IMR-90 (cell line): ENCODE data around the gene PSMG3. TPM values are rescaled to one million over a fixed set of nuclear protein-coding genes. Genes with fewer than 3 reads are reported as not detected.

ENCODE experiments used
- ATAC-seq: fragments of 200-7000 bp; cut with Tn5 transposase; 2 replicates; pipeline ENCODE4 v1.9.1; 2020; ENCODE audit warnings: low read depth, mild to moderate bottlenecking, moderate library complexity
- BruUV-seq: library from RNA; stranded (reverse); fragments of 400-500 nt; replicated peaks from 2 replicates; lab custom pipeline; 2021; lab: Mats Ljungman, UMichigan
- CTCF ChIA-PET: fragments of 300-600 bp; formaldehyde crosslinking; extraction: SDS; loops from one replicate; lab custom pipeline; 2021; ENCODE audit warnings: antibody characterized with exemption; lab: Yijun Ruan, JAX
- POLR2A ChIA-PET: fragments of 300-600 bp; sonication (Branson Sonifier 250); formaldehyde crosslinking; loops from one replicate; lab custom pipeline; 2022; ENCODE audit warnings: antibody characterized with exemption; ENCODE audit not compliant: unreplicated experiment; lab: Charles Lee
- DNase-seq: peaks from one replicate; pipeline ENCODE4 v3.0.0; 2013
- H2AFZ ChIP-seq: replicated peaks from 2 replicates; pipeline ENCODE3; 2013; ENCODE audit warnings: low read length, mild to moderate bottlenecking; ENCODE audit not compliant: poor library complexity
- H2AK5ac ChIP-seq: 2 replicates; pipeline ENCODE4 v1.6.1; 2013; ENCODE audit warnings: low read depth, low read length, inconsistent platforms
- H2AK9ac ChIP-seq: replicated peaks from 2 replicates; pipeline ENCODE3; 2013; ENCODE audit warnings: mild to moderate bottlenecking, low read depth, low read length, moderate library complexity; ENCODE audit not compliant: poor library complexity
- H2BK120ac ChIP-seq: 2 replicates; pipeline ENCODE4 v1.6.1; 2013; ENCODE audit warnings: low read depth, low read length, inconsistent platforms
- H2BK15ac ChIP-seq: 3 replicates; pipeline ENCODE4 v1.6.1; 2013; ENCODE audit warnings: low read depth, low read length, inconsistent platforms
- H2BK20ac ChIP-seq: 2 replicates; pipeline ENCODE4 v1.6.1; 2013; ENCODE audit warnings: low read depth, mild to moderate bottlenecking, inconsistent platforms, low read length, moderate library complexity
- H2BK5ac ChIP-seq: 2 replicates; pipeline ENCODE4 v1.6.1; 2013; ENCODE audit warnings: mild to moderate bottlenecking, low read depth, low read length, inconsistent platforms; ENCODE audit not compliant: poor library complexity, severe bottlenecking
- H3K14ac ChIP-seq: replicated peaks from 2 replicates; pipeline ENCODE4 v1.6.1; 2013; ENCODE audit warnings: low read depth, low read length, inconsistent platforms
- H3K18ac ChIP-seq: 2 replicates; pipeline ENCODE4 v1.6.1; 2013; ENCODE audit warnings: low read depth, low read length, control low read depth
- H3K23ac ChIP-seq: 2 replicates; pipeline ENCODE4 v1.6.1; 2013; ENCODE audit warnings: low read depth, low read length, inconsistent platforms
- H3K27ac ChIP-seq: 2 replicates; pipeline ENCODE4 v1.5.1; 2013; ENCODE audit warnings: mild to moderate bottlenecking, control low read depth, low read length; ENCODE audit not compliant: insufficient read depth
- H3K27me3 ChIP-seq: 2 replicates; pipeline ENCODE4 v1.6.1; 2013; ENCODE audit warnings: low read length; ENCODE audit not compliant: control insufficient read depth, insufficient read depth
- H3K36me3 ChIP-seq: 2 replicates; pipeline ENCODE4 v1.6.1; 2013; ENCODE audit warnings: low read length, mixed read lengths; ENCODE audit not compliant: control insufficient read depth, insufficient read depth
- H3K4ac ChIP-seq: 2 replicates; pipeline ENCODE4 v1.6.1; 2013; ENCODE audit warnings: low read depth, low read length, inconsistent platforms
- H3K4me1 ChIP-seq: 2 replicates; pipeline ENCODE4 v1.6.1; 2013; ENCODE audit warnings: low read length, mixed read lengths; ENCODE audit not compliant: control insufficient read depth, insufficient read depth
- H3K4me2 ChIP-seq: 2 replicates; pipeline ENCODE4 v1.6.1; 2013; ENCODE audit warnings: low read depth, mild to moderate bottlenecking, control low read depth, low read length, moderate library complexity
- H3K4me3 ChIP-seq: 2 replicates; pipeline ENCODE4 v1.5.1; 2013; ENCODE audit warnings: low read depth, mild to moderate bottlenecking, control low read depth, low read length, moderate library complexity; ENCODE audit not compliant: insufficient read depth
- H3K56ac ChIP-seq: 2 replicates; pipeline ENCODE4 v1.6.1; 2013; ENCODE audit warnings: low read length, inconsistent platforms; ENCODE audit not compliant: insufficient read depth; ENCODE audit errors: extremely low read depth
- H3K79me1 ChIP-seq, 2 experiments: 2 replicates each; pipeline ENCODE4 v1.6.1; 2013; ENCODE audit warnings: low read length in 2 of 2, inconsistent platforms in 1 of 2, low read depth in 1 of 2
- H3K9ac ChIP-seq: 2 replicates; pipeline ENCODE4 v1.6.1; 2013; ENCODE audit warnings: low read depth, low read length, control low read depth
- H3K9me1 ChIP-seq: 2 replicates; pipeline ENCODE4 v1.6.1; 2013; ENCODE audit warnings: low read length, inconsistent platforms; ENCODE audit not compliant: insufficient read depth
- H3K9me3 ChIP-seq: 2 replicates; pipeline ENCODE4 v1.6.1; 2013; ENCODE audit warnings: low read length; ENCODE audit not compliant: control insufficient read depth, insufficient read depth
- H4K20me1 ChIP-seq: 2 replicates; pipeline ENCODE4 v1.6.1; 2013; ENCODE audit warnings: low read length, inconsistent platforms; ENCODE audit not compliant: insufficient read depth
- H4K5ac ChIP-seq: 2 replicates; pipeline ENCODE4 v1.6.1; 2013; ENCODE audit warnings: mild to moderate bottlenecking, low read depth, low read length, control low read depth
- H4K8ac ChIP-seq, 2 experiments: 2 replicates each; pipeline ENCODE4 v1.6.1; 2013; ENCODE audit warnings: low read depth in 2 of 2, low read length in 2 of 2, control low read depth in 1 of 2, inconsistent platforms in 1 of 2
- H4K91ac ChIP-seq: 2 replicates; pipeline ENCODE4 v1.6.1; 2013; ENCODE audit warnings: low read depth, low read length, inconsistent platforms; ENCODE audit not compliant: insufficient read depth
- BHLHE40 ChIP-seq: fragments of 150-350 bp; IDR thresholded peaks from 2 replicates; pipeline ENCODE4 v1.6.1; 2016; ENCODE audit warnings: mild to moderate bottlenecking, low read depth, low read length
- CEBPB ChIP-seq: IDR thresholded peaks from 2 replicates; pipeline ENCODE4 v1.6.1; 2012; ENCODE audit warnings: low read depth, low read length, improper control_type of control experiment
- CHD1 ChIP-seq: IDR thresholded peaks from 2 replicates; pipeline ENCODE4 v1.6.1; 2012; ENCODE audit warnings: low read depth, low read length, improper control_type of control experiment
- CTCF ChIP-seq: conservative IDR thresholded peaks from 2 replicates; pipeline ENCODE4 v1.5.1; 2012; ENCODE audit warnings: mild to moderate bottlenecking, low read depth, low read length, improper control_type of control experiment
- FOS ChIP-seq: fragments of 150-350 bp; IDR thresholded peaks from 2 replicates; pipeline ENCODE4 v1.6.1; 2016; ENCODE audit warnings: low read depth, low read length
- MAFK ChIP-seq: IDR thresholded peaks from 2 replicates; pipeline ENCODE4 v1.6.1; 2012; ENCODE audit warnings: low read depth, low read length, improper control_type of control experiment
- MAZ ChIP-seq: IDR thresholded peaks from 2 replicates; pipeline ENCODE4 v1.6.1; 2012; ENCODE audit warnings: low read depth, mild to moderate bottlenecking, low read length, improper control_type of control experiment, moderate library complexity, borderline replicate concordance
- MXI1 ChIP-seq: IDR thresholded peaks from 2 replicates; pipeline ENCODE4 v1.6.1; 2012; ENCODE audit warnings: low read depth, mild to moderate bottlenecking, low read length, moderate library complexity, borderline replicate concordance
- NFE2L2 ChIP-seq: fragments of 150-350 bp; IDR thresholded peaks from 2 replicates; pipeline ENCODE4 v1.6.1; 2016; ENCODE audit warnings: low read depth, mild to moderate bottlenecking, low read length
- POLR2A ChIP-seq: IDR thresholded peaks from 2 replicates; pipeline ENCODE4 v1.6.1; 2012; ENCODE audit warnings: mild to moderate bottlenecking, low read depth, low read length
- RAD21 ChIP-seq: IDR thresholded peaks from 2 replicates; pipeline ENCODE4 v1.6.1; 2012; ENCODE audit warnings: low read length, improper control_type of control experiment
- RCOR1 ChIP-seq: IDR thresholded peaks from 2 replicates; pipeline ENCODE4 v1.6.1; 2012; ENCODE audit warnings: mild to moderate bottlenecking, low read length, improper control_type of control experiment; ENCODE audit not compliant: insufficient replicate concordance
- RFX5 ChIP-seq: IDR thresholded peaks from 2 replicates; pipeline ENCODE4 v1.8.0; 2012; ENCODE audit warnings: low read depth, mild to moderate bottlenecking, low read length, moderate library complexity
- SMC3 ChIP-seq: fragments of 150-350 bp; IDR thresholded peaks from 2 replicates; pipeline ENCODE4 v1.6.1; 2016; ENCODE audit warnings: low read depth, mild to moderate bottlenecking, antibody characterized with exemption, low read length, moderate library complexity
- WGBS, 2 experiments: methylation state at CpG; one replicate each; pipeline versions ENCODE4 v1.1.5 to v1.1.7; 2013; ENCODE audit warnings: missing lambda C conversion rate in 2 of 2; ENCODE audit not compliant: insufficient read length in 1 of 2; ENCODE audit errors: extremely low coverage in 2 of 2; 5-methylcytosine and 5-hydroxymethylcytosine counted together
- dilution Hi-C: fragments of 300-500 bp; cut with HindIII; formaldehyde crosslinking; loops from one replicate; pipeline ENCODE4 v1.14.3; 2018; ENCODE audit warnings: low sequenced_read_pairs; ENCODE audit not compliant: unreplicated experiment
- in situ Hi-C: fragments of 300-500 bp; cut with MboI; formaldehyde crosslinking; loops from 3 replicates; pipeline ENCODE4 v1.14.3; 2019; ENCODE audit warnings: low sequenced_read_pairs, inconsistent platforms, mixed read lengths
- intact Hi-C: fragments of 100-400 bp; cut with micrococcal nuclease; formaldehyde crosslinking; loops from 2 replicates; pipeline ENCODE4 v1.10.0; 2022
- polyA plus RNA-seq, 3 experiments: library from polyadenylated mRNA; depleted of rRNA; stranded (reverse); fragments of >200 nt; gene quantifications; 2 replicates each; pipeline ENCODE4 v1.2.3, GENCODE V29; 2012; ENCODE audit warnings: low replicate concordance in 1 of 3
- total RNA-seq: library from RNA; depleted of rRNA; stranded (reverse); fragments of >200 nt; gene quantifications from 2 replicates; pipeline ENCODE4 v1.2.3, GENCODE V29; 2012
- TF ChIP-seq, protein P1 (sequence below): fragments of 150-350 bp; IDR thresholded peaks from 2 replicates; pipeline ENCODE4 v1.6.1; 2016; ENCODE audit warnings: low read depth, mild to moderate bottlenecking, low read length, moderate library complexity, borderline replicate concordance
- TF ChIP-seq, protein P2 (sequence below): fragments of 150-350 bp; IDR thresholded peaks from 2 replicates; pipeline ENCODE4 v1.6.1; 2017; ENCODE audit warnings: mild to moderate bottlenecking, antibody characterized with exemption, low read length, low read depth

PSMG3 gene
- total and polyA plus RNA-seq, 2 of the 4 experiments (the other 2 are of a cell fraction): 37.3 to 54.1 TPM

- H3K27me3 ChIP-seq: no peaks in the 10 kb centered on the region
- no peak overlapping the region for H2BK20ac ChIP-seq
- peaks cover 17% of the 10 kb centered on the region for H3K9me1 ChIP-seq
- no peak overlapping the region for H4K5ac ChIP-seq
- no peak overlapping the region for H3K9ac ChIP-seq
- H3K79me1 ChIP-seq: peaks cover 15 to 31% of the 10 kb centered on the region in 2 experiments; a peak in 3 of 4 replicates
- H4K20me1 ChIP-seq: no peaks in the 10 kb centered on the region; the same call in 1 of the 2 replicates
- no peak overlapping the region for H3K4me2 ChIP-seq
- no peak overlapping the region for H3K23ac ChIP-seq
- no peak for ATAC-seq
- H2BK120ac ChIP-seq: no peak overlapping the region
- ChIA-PET POLR2A (no interaction called here), CTCF (no interaction called here)
- no peak overlapping the region for H3K14ac ChIP-seq
- H3K36me3 ChIP-seq: peaks cover 15% of the 10 kb centered on the region
- peaks cover 15% of the 10 kb centered on the region for H3K4me1 ChIP-seq
- H3K18ac ChIP-seq: no peak overlapping the region
- H2AFZ ChIP-seq: no peak overlapping the region
- dilution Hi-C loops: no loop called here
- H2BK15ac ChIP-seq: no peak overlapping the region
- no peak overlapping the region for H2AK5ac ChIP-seq
- TF ChIP-seq, protein P1, sequence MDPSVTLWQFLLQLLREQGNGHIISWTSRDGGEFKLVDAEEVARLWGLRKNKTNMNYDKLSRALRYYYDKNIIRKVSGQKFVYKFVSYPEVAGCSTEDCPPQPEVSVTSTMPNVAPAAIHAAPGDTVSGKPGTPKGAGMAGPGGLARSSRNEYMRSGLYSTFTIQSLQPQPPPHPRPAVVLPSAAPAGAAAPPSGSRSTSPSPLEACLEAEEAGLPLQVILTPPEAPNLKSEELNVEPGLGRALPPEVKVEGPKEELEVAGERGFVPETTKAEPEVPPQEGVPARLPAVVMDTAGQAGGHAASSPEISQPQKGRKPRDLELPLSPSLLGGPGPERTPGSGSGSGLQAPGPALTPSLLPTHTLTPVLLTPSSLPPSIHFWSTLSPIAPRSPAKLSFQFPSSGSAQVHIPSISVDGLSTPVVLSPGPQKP: no peak
- TF ChIP-seq MAZ (no peak), MAFK (no peak), RAD21 (no peak), RFX5 (no peak), NFE2L2 (no peak), SMC3 (no peak), BHLHE40 (no peak), FOS (no peak), MXI1 (no peak), CTCF (no peak), CEBPB (no peak), POLR2A (no peak), RCOR1 (no peak), CHD1 (no peak)
- TF ChIP-seq, protein P2, sequence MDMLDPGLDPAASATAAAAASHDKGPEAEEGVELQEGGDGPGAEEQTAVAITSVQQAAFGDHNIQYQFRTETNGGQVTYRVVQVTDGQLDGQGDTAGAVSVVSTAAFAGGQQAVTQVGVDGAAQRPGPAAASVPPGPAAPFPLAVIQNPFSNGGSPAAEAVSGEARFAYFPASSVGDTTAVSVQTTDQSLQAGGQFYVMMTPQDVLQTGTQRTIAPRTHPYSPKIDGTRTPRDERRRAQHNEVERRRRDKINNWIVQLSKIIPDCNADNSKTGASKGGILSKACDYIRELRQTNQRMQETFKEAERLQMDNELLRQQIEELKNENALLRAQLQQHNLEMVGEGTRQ: no peak
- 85% methylated on average over 9 of the region's 23 CpGs; no CpG with 5 or more reads in 1 of the 2 experiments for WGBS, 2 experiments
- H3K4ac ChIP-seq: no peak overlapping the region
- H4K91ac ChIP-seq: no peak overlapping the region
- no peak overlapping the region for H3K27ac ChIP-seq
- in situ Hi-C loops: no loop called here
- no TSS peak for BruUV-seq
- no peaks in the 10 kb centered on the region for H3K9me3 ChIP-seq
- no peak overlapping the region for H3K56ac ChIP-seq
- DNase-seq: no peak
- H3K4me3 ChIP-seq: no peak overlapping the region
- no peak overlapping the region for H4K8ac ChIP-seq
- intact Hi-C loops: no loop called here
- no peak overlapping the region for H2BK5ac ChIP-seq
- H2AK9ac ChIP-seq: no peak overlapping the region
These were observed 5.2 kb downstream of the PSMG3 start for GRCh38 chr7:1564603-1565022.
